Thyroid gland (tissue), 4 donors: ENCODE data around the gene L3MBTL4.

ENCODE experiments used
- CTCF ChIP-seq, 6 experiments: fragments of 200-600 bp in 3 of 6; fragments of 450-650 bp in 3 of 6; sonication (generic) in 3 of 6; IDR thresholded peaks; one replicate each; pipeline ENCODE4 v1.5.1; 2016 to 2019; ENCODE audit warnings: antibody characterized with exemption in 6 of 6, mild to moderate bottlenecking in 2 of 6, inconsistent platforms in 1 of 6, moderate library complexity in 1 of 6
- POLR2A ChIP-seq, 2 donors: fragments of 450-650 bp; IDR thresholded peaks; one replicate each; pipeline ENCODE4 v1.6.1; 2017; ENCODE audit warnings: antibody characterized with exemption in 2 of 2, mild to moderate bottlenecking in 2 of 2, moderate library complexity in 1 of 2

DNA sequence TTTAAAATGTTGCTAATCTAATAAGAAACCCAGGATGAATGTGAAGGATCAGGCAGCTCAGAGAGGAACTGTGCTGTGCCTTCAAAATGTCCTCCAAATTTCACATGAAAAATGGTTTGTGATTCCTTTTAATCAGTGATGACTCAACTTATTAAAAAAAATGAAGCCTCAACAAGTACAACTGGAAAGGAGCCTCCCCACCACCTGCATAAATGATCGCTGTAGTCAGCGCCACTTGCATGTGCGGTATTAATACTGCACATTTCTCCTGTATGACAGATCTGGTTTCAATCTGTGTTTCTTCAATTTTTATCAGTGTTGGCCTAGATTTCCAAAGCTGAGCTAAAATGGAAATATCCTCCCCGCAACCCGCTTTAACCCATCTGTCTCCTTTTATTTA is 404.4 kb downstream of the L3MBTL4 start:
- TF ChIP-seq CTCF (IDR thresholded peaks at IDR 0.05) (no peak), POLR2A (IDR thresholded peaks at IDR 0.05) (no peak)
